ENCODE results near the gene CAMK1D. TPM values are rescaled to one million over a fixed set of nuclear protein-coding genes. Genes with fewer than 3 reads are reported as not detected.

Gene CAMK1D
- total and polyA plus RNA-seq, 2 experiments from 2014 or later = 4.6 to 7.2 TPM

DNA sequence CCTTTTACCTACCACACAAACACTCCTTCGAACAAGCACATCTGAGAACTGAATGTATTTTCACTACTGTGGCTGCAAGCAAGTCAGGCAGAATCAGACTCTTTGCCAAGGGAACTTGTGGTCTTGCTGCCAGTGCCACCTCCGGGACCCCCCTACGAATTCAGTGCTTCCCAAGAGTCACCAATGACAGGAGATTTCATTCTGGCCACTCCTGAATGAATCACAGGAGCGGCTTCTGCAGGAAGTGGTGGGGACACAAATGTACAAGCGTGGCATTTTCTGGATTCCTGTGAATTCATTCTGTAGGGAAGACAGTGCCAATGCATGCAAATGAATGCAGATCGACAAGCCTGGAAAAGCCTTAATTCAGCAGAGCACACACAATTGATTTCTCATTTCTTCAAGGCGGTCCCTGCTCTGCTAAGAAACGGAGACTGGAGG is 161.2 kb downstream of the CAMK1D start:
- H3K27me3 ChIP-seq (ENCODE audit: insufficient read depth) = no peaks in the 10 kb centered on the region
- no peaks in the 10 kb centered on the region for H3K9me2 ChIP-seq (ENCODE audit: insufficient read depth)
- ATAC-seq = no peak
- no peaks in the 10 kb centered on the region for H3F3A ChIP-seq (replicated peaks; ENCODE audit: low read depth)
- TF ChIP-seq, protein P1, sequence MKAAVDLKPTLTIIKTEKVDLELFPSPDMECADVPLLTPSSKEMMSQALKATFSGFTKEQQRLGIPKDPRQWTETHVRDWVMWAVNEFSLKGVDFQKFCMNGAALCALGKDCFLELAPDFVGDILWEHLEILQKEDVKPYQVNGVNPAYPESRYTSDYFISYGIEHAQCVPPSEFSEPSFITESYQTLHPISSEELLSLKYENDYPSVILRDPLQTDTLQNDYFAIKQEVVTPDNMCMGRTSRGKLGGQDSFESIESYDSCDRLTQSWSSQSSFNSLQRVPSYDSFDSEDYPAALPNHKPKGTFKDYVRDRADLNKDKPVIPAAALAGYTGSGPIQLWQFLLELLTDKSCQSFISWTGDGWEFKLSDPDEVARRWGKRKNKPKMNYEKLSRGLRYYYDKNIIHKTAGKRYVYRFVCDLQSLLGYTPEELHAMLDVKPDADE (IDR thresholded peaks at IDR 0.05) = no peak
- TF ChIP-seq, protein P2, sequence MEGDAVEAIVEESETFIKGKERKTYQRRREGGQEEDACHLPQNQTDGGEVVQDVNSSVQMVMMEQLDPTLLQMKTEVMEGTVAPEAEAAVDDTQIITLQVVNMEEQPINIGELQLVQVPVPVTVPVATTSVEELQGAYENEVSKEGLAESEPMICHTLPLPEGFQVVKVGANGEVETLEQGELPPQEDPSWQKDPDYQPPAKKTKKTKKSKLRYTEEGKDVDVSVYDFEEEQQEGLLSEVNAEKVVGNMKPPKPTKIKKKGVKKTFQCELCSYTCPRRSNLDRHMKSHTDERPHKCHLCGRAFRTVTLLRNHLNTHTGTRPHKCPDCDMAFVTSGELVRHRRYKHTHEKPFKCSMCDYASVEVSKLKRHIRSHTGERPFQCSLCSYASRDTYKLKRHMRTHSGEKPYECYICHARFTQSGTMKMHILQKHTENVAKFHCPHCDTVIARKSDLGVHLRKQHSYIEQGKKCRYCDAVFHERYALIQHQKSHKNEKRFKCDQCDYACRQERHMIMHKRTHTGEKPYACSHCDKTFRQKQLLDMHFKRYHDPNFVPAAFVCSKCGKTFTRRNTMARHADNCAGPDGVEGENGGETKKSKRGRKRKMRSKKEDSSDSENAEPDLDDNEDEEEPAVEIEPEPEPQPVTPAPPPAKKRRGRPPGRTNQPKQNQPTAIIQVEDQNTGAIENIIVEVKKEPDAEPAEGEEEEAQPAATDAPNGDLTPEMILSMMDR (conservative IDR thresholded peaks at IDR 0.05; ENCODE audit: low read depth in 2 of 2) = no peak
- TF ChIP-seq POLR2AphosphoS5 (IDR thresholded peaks at IDR 0.05; ENCODE audit: low read depth) (no peak), JUNB (IDR thresholded peaks at IDR 0.05; ENCODE audit: unreplicated experiment) (no peak), ZNF114 (CRISPR knock-in tag; IDR thresholded peaks at IDR 0.05) (no peak), CREB1 (CRISPR knock-in tag; IDR thresholded peaks at IDR 0.05; ENCODE audit: low read depth) (no peak), STAT1 (IDR thresholded peaks at IDR 0.05; ENCODE audit: unreplicated experiment) (no peak), NANOG (IDR thresholded peaks at IDR 0.05; ENCODE audit: borderline replicate concordance) (no peak), EZH2phosphoT487 (IDR thresholded peaks at IDR 0.05; ENCODE audit: unreplicated experiment) (no peak), ZNF331 (CRISPR knock-in tag; IDR thresholded peaks at IDR 0.05; ENCODE audit: low read depth) (no peak), EZH2 (IDR thresholded peaks at IDR 0.05; ENCODE audit: low read depth, unreplicated experiment) (no peak)
- TF ChIP-seq, protein P3, sequence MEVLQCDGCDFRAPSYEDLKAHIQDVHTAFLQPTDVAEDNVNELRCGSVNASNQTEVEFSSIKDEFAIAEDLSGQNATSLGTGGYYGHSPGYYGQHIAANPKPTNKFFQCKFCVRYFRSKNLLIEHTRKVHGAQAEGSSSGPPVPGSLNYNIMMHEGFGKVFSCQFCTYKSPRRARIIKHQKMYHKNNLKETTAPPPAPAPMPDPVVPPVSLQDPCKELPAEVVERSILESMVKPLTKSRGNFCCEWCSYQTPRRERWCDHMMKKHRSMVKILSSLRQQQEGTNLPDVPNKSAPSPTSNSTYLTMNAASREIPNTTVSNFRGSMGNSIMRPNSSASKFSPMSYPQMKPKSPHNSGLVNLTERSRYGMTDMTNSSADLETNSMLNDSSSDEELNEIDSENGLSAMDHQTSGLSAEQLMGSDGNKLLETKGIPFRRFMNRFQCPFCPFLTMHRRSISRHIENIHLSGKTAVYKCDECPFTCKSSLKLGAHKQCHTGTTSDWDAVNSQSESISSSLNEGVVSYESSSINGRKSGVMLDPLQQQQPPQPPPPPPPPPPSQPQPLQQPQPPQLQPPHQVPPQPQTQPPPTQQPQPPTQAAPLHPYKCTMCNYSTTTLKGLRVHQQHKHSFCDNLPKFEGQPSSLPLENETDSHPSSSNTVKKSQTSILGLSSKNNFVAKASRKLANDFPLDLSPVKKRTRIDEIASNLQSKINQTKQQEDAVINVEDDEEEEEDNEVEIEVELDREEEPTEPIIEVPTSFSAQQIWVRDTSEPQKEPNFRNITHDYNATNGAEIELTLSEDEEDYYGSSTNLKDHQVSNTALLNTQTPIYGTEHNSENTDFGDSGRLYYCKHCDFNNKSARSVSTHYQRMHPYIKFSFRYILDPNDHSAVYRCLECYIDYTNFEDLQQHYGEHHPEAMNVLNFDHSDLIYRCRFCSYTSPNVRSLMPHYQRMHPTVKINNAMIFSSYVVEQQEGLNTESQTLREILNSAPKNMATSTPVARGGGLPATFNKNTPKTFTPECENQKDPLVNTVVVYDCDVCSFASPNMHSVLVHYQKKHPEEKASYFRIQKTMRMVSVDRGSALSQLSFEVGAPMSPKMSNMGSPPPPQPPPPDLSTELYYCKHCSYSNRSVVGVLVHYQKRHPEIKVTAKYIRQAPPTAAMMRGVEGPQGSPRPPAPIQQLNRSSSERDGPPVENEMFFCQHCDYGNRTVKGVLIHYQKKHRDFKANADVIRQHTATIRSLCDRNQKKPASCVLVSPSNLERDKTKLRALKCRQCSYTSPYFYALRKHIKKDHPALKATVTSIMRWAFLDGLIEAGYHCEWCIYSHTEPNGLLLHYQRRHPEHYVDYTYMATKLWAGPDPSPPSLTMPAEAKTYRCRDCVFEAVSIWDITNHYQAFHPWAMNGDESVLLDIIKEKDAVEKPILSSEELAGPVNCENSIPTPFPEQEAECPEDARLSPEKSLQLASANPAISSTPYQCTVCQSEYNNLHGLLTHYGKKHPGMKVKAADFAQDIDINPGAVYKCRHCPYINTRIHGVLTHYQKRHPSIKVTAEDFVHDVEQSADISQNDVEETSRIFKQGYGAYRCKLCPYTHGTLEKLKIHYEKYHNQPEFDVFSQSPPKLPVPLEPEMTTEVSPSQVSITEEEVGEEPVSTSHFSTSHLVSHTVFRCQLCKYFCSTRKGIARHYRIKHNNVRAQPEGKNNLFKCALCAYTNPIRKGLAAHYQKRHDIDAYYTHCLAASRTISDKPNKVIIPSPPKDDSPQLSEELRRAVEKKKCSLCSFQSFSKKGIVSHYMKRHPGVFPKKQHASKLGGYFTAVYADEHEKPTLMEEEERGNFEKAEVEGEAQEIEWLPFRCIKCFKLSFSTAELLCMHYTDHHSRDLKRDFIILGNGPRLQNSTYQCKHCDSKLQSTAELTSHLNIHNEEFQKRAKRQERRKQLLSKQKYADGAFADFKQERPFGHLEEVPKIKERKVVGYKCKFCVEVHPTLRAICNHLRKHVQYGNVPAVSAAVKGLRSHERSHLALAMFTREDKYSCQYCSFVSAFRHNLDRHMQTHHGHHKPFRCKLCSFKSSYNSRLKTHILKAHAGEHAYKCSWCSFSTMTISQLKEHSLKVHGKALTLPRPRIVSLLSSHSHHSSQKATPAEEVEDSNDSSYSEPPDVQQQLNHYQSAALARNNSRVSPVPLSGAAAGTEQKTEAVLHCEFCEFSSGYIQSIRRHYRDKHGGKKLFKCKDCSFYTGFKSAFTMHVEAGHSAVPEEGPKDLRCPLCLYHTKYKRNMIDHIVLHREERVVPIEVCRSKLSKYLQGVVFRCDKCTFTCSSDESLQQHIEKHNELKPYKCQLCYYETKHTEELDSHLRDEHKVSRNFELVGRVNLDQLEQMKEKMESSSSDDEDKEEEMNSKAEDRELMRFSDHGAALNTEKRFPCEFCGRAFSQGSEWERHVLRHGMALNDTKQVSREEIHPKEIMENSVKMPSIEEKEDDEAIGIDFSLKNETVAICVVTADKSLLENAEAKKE (CRISPR knock-in tag; IDR thresholded peaks at IDR 0.05) = no peak
- TF ChIP-seq, protein P4, sequence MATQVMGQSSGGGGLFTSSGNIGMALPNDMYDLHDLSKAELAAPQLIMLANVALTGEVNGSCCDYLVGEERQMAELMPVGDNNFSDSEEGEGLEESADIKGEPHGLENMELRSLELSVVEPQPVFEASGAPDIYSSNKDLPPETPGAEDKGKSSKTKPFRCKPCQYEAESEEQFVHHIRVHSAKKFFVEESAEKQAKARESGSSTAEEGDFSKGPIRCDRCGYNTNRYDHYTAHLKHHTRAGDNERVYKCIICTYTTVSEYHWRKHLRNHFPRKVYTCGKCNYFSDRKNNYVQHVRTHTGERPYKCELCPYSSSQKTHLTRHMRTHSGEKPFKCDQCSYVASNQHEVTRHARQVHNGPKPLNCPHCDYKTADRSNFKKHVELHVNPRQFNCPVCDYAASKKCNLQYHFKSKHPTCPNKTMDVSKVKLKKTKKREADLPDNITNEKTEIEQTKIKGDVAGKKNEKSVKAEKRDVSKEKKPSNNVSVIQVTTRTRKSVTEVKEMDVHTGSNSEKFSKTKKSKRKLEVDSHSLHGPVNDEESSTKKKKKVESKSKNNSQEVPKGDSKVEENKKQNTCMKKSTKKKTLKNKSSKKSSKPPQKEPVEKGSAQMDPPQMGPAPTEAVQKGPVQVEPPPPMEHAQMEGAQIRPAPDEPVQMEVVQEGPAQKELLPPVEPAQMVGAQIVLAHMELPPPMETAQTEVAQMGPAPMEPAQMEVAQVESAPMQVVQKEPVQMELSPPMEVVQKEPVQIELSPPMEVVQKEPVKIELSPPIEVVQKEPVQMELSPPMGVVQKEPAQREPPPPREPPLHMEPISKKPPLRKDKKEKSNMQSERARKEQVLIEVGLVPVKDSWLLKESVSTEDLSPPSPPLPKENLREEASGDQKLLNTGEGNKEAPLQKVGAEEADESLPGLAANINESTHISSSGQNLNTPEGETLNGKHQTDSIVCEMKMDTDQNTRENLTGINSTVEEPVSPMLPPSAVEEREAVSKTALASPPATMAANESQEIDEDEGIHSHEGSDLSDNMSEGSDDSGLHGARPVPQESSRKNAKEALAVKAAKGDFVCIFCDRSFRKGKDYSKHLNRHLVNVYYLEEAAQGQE (IDR thresholded peaks at IDR 0.05; ENCODE audit: unreplicated experiment) = no peak
- peaks cover 4% of the 10 kb centered on the region for H3K27me3 Mint-ChIP-seq (ENCODE audit: insufficient read depth, low read depth, poor library complexity)
- H3K9me3 Mint-ChIP-seq = no peaks in the 10 kb centered on the region; the same call in 2 of the 3 replicates
- no peak overlapping the region for H3K4me2 ChIP-seq
- H3K4me3 ChIP-seq = no peak overlapping the region
- peak overlapping the region; percentile 70 for H3K27ac Mint-ChIP-seq
- peaks cover 4% of the 10 kb centered on the region; the same call in 1 of the 3 replicates for H3K36me3 Mint-ChIP-seq (ENCODE audit: low read depth)
- H3K79me2 ChIP-seq (replicated peaks; ENCODE audit: insufficient read depth) = no peaks in the 10 kb centered on the region; the same call in 1 of the 2 replicates
- H2AFZ ChIP-seq = no peak overlapping the region
- H3K4me3 Mint-ChIP-seq = no peak overlapping the region
- no peak for DNase-seq (ENCODE audit: low spot score)
- H3K36me3 ChIP-seq (ENCODE audit: insufficient read depth) = no peaks in the 10 kb centered on the region
- 0 out of 2 replicates have a peak, but pooled peaks cover 5% of the 10 kb centered on the region for H4K20me1 ChIP-seq (replicated peaks; ENCODE audit: insufficient read depth)
- peaks cover 9% of the 10 kb centered on the region; the same call in 1 of the 2 replicates for H3K4me1 ChIP-seq (ENCODE audit: insufficient read depth)
- H3K27ac ChIP-seq (ENCODE audit: low read depth) = peak overlapping the region; percentile 72
- peaks cover 15% of the 10 kb centered on the region for H3K4me1 Mint-ChIP-seq
